Natural killer cell (primary cell): ENCODE data around the gene PLEKHG5. TPM values are rescaled to one million over a fixed set of nuclear protein-coding genes. Genes with fewer than 3 reads are reported as not detected.

Experiments
- ATAC-seq, 3 donors: fragments of 150-1000 bp in 2 of 3; fragments of 200-7000 bp in 1 of 3; cut with Tn5 transposase; 1 replicate in 1 of 3; 2 replicates in 2 of 3; pipeline ENCODE4 v1.10.0; 2021; ENCODE audit warnings: mild to moderate bottlenecking in 2 of 3, moderate library complexity in 2 of 3
- DNase-seq, 2 donors: peaks; one replicate each; pipeline versions ENCODE4 v3.0.0 to v3.0.0-alpha.2; 2013 to 2021; ENCODE audit warnings: mixed read lengths in 1 of 2
- H3K27ac ChIP-seq: one replicate; pipeline ENCODE4 v1.5.1; 2013; ENCODE audit warnings: mild to moderate bottlenecking, low read length
- H3K27me3 ChIP-seq: one replicate; pipeline ENCODE4 v1.6.1; 2013; ENCODE audit warnings: low read length; ENCODE audit not compliant: control insufficient read depth, insufficient read depth
- H3K36me3 ChIP-seq: one replicate; pipeline ENCODE4 v1.6.1; 2013; ENCODE audit warnings: low read length; ENCODE audit not compliant: control insufficient read depth, insufficient read depth
- H3K4me1 ChIP-seq: one replicate; pipeline ENCODE4 v1.6.1; 2013; ENCODE audit warnings: low read length; ENCODE audit not compliant: control insufficient read depth, insufficient read depth
- H3K4me3 ChIP-seq: one replicate; pipeline ENCODE4 v1.5.1; 2013; ENCODE audit warnings: low read length
- H3K9me3 ChIP-seq: one replicate; pipeline ENCODE4 v1.6.1; 2013; ENCODE audit warnings: low read length; ENCODE audit not compliant: control insufficient read depth, insufficient read depth
- H3K27ac Mint-ChIP-seq, 2 donors: one replicate each; pipeline ENCODE4 v1.8.0; 2022; ENCODE audit warnings: mild to moderate bottlenecking in 2 of 2, mixed read lengths in 2 of 2, moderate library complexity in 1 of 2
- H3K27me3 Mint-ChIP-seq, 2 donors: one replicate each; pipeline ENCODE4 v1.8.0; 2022; ENCODE audit warnings: low read depth in 2 of 2, mixed read lengths in 2 of 2
- H3K36me3 Mint-ChIP-seq: one replicate; pipeline ENCODE4 v1.8.0; 2022; ENCODE audit warnings: mixed read lengths
- H3K4me1 Mint-ChIP-seq, 2 donors: one replicate each; pipeline ENCODE4 v1.8.0; 2022; ENCODE audit warnings: mixed read lengths in 2 of 2
- H3K4me3 Mint-ChIP-seq: one replicate; pipeline ENCODE4 v1.8.0; 2022; ENCODE audit warnings: mild to moderate bottlenecking, moderate library complexity, mixed read lengths
- H3K9me3 Mint-ChIP-seq, 2 donors: one replicate each; pipeline ENCODE4 v1.8.0; 2022; ENCODE audit warnings: mixed read lengths in 2 of 2
- CTCF ChIP-seq: fragments of 200-600 bp; IDR thresholded peaks from one replicate; pipeline ENCODE4 v1.8.0; 2022; ENCODE audit warnings: antibody characterized with exemption
- WGBS: methylation state at CpG from one replicate; pipeline ENCODE4 v1.1.7; 2013; ENCODE audit warnings: missing lambda C conversion rate; ENCODE audit not compliant: insufficient coverage; 5-methylcytosine and 5-hydroxymethylcytosine counted together
- intact Hi-C: fragments of 100-400 bp; cut with micrococcal nuclease; formaldehyde crosslinking; loops from one replicate; pipeline ENCODE4 v1.14.2; 2022
- total RNA-seq, 4 donors: library from RNA; stranded (reverse); fragments of 120-200 nt in 1 of 4; gene quantifications; one replicate each; pipeline versions ENCODE4 v1.2.3 to v1.2.4, GENCODE V29; 2013 to 2022

The PLEKHG5 gene
- total RNA-seq, 3 donors from 2014 or later (not counting 1 experiment from before 2014, with no cell fraction given): 0.16 to 1.1 (median 0.54) TPM

DNA sequence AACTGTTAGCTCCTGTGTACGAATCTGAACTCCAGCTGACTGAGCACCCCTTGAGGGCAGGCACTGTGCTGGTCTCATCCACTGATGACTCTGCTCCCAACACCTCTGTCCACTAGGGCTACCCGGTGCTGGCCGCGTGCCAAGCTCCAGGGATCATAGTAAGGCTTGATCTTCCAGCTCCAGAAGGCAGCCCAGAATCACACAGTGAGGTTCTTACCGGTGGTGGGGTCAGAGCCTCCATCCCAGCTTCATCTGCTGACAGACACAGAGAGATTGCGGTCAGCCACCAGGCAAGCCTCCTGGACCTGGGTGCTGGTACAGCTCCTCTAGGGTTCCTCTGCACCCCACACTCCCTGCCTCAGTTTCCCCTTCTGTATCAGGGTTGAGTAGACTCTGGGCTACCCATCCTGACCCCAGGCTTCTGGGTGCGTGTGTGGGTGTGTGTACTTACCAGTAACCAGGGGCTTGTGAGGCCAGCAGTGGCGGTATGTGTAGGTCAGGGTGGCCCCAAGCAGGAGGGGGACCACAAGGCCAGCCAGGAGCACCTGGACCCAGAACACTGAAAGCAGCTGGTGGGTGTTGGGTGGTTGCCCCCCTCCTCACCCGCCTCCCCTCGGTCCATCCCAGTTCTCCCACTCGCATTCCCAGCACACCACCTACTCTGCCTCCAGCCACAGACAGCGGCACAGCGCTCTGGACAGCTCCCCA lies 28.9 kb downstream of the PLEKHG5 start:
- intact Hi-C loops: no loop called here
- no peaks in the 10 kb centered on the region for H3K9me3 ChIP-seq
- Mint-ChIP-seq H3K27ac (peak overlapping the region; percentile 58 to 59), H3K4me1 (peaks cover 19 to 35% of the 10 kb centered on the region in 2 donors), H3K36me3 (no peaks in the 10 kb centered on the region), H3K4me3 (peak overlapping the region; percentile 72), H3K9me3 (no peaks in the 10 kb centered on the region), H3K27me3 (peaks cover 0 to 11% of the 10 kb centered on the region in 2 donors)
- peaks cover 61% of the 10 kb centered on the region for H3K4me1 ChIP-seq
- no peak overlapping the region for H3K4me3 ChIP-seq
- H3K36me3 ChIP-seq: peaks cover 7% of the 10 kb centered on the region
- H3K27ac ChIP-seq: no peak overlapping the region
- 88% methylated on average over 10 of the region's 13 CpGs for WGBS
- ATAC-seq (no peak), DNase-seq (peak in 1 of 2 donors; percentile 19)
- no peaks in the 10 kb centered on the region for H3K27me3 ChIP-seq
- TF ChIP-seq CTCF: no peak

GRCh38 chr1:6461538-6462411 lies 29.7 kb downstream of the PLEKHG5 start:
- Histone ChIP-seq H3K9me3 (no peaks in the 10 kb centered on the region), H3K27ac (peak overlapping the region; percentile 81), H3K4me1 (peaks cover 58% of the 10 kb centered on the region), H3K27me3 (no peaks in the 10 kb centered on the region), H3K36me3 (peaks cover 7% of the 10 kb centered on the region), H3K4me3 (no peak overlapping the region)
- Mint-ChIP-seq H3K4me1 (peaks cover 19 to 35% of the 10 kb centered on the region in 2 donors), H3K9me3 (no peaks in the 10 kb centered on the region), H3K27me3 (peaks cover 7 to 19% of the 10 kb centered on the region in 2 donors), H3K36me3 (no peaks in the 10 kb centered on the region), H3K4me3 (peak overlapping the region; percentile 72), H3K27ac (peak overlapping the region; percentile 81 to 94)
- DNase-seq: no peak
- TF ChIP-seq CTCF: no peak
- WGBS: 88% methylated on average over 48 of the region's 48 CpGs
- intact Hi-C loops: no loop called here
- ATAC-seq: no peak

GRCh38 chr1:6461051-6461530 lies 30.4 kb downstream of the PLEKHG5 start:
- peaks cover 19 to 35% of the 10 kb centered on the region in 2 donors for H3K4me1 Mint-ChIP-seq

More at GRCh38 chr1:6461051-6461530, 30.4 kb downstream of the PLEKHG5 start:
- Histone ChIP-seq H3K36me3 (peaks cover 7% of the 10 kb centered on the region), H3K9me3 (no peaks in the 10 kb centered on the region), H3K27ac (peak overlapping the region; percentile 81), H3K4me3 (no peak overlapping the region), H3K4me1 (peaks cover 51% of the 10 kb centered on the region), H3K27me3 (no peaks in the 10 kb centered on the region)
- no peak for ATAC-seq
- intact Hi-C loops: no loop called here
- DNase-seq: no peak
- no peak for TF ChIP-seq CTCF
- Mint-ChIP-seq H3K4me3 (peak overlapping the region; percentile 86), H3K9me3 (no peaks in the 10 kb centered on the region), H3K36me3 (no peaks in the 10 kb centered on the region), H3K27me3 (peaks cover 12 to 20% of the 10 kb centered on the region in 2 donors), H3K27ac (peak overlapping the region; percentile 81 to 94)
- 90% methylated on average over 40 of the region's 40 CpGs for WGBS
